Stimulated activated CD4-positive, alpha-beta T cell treated with anti-CD3 and anti-CD28 coated beads, Interleukin-2, amount 100 ng/mL, for 24 hours (primary cell): ENCODE measurements around the gene SCT.

ENCODE experiments used
- DNase-seq, 2 donors: peaks; one replicate each; pipeline ENCODE4 v3.0.0-alpha.2; 2020

SCT gene

DNA sequence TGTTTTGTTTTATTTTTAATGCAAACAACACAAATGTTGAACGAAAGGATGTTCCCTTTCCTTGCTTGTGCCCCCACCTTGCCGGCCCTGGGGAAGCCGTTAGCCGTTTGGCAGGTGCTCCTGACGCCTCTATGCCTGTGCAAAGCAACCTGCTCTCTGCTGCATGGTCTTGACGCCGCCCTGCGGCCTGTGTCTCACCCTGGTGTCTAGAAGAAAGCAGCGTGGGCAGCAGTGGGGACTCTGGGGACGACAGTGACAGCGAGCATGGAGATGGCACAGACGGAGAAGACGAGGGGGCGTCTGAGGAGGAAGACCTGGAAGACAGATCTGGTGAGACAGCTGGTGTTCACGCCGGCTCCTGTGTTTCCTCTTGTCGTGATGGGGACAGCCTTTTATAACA, 45.2 kb downstream of the SCT start:
- DNase-seq: no peak

DNA sequence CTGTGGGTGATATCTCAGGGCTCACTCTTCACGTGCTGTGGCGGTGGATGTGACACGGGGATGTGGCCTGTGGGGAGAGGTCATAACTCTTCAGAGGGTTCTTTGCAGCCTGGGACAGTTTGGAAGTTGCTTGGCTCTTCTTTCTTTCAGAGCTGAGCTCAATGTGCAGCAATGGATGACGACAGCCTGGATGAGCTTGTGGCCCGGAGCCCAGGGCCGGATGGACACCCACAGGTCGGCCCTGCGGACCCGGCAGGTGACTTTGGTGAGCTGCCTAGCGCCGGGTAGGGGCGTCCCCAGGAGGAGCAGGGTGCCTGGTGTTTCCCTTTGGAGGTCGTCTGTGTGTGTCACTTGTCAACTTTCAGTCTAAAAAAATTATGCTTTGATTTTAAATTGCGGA, 45.6 kb downstream of the SCT start:
- no peak for DNase-seq

DNA sequence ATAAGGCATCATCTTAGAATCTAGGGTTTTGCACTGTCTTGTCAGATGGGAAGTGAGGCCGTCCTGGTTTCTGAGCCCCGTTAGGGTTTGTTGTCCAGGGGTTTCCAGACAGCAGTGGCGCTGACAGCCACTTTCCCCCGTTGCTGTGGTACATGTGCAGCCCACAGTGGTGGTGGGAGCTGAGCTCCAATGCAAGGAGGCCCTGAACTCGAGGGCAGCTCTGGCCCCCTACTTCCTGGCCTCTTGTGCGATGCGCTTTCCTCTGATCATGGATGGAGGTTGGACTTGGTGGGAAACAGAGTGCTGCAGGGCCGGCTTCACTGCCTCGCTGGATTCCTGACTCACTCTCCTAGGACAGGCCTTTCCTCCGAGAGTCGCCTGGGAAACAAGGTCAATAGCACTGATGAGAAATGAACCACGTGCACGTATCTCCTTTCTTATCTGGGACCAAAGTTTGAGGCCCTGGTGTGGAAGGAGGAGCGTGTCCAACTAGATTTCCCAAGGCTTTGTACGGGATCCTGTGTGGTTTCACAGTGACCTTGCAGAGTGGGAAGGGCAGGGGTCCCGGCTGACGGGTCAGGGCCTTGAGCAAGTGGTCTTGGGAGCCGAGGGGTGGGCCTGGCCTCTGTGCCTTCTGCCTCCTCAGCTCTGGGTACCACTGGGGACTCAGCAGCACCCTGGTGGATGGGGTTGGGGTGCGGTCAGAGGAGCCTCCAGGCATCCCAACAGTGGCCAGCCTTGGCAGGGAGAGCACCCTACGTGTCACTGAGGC, 47.0 kb downstream of the SCT start:
- no peak for DNase-seq

DNA sequence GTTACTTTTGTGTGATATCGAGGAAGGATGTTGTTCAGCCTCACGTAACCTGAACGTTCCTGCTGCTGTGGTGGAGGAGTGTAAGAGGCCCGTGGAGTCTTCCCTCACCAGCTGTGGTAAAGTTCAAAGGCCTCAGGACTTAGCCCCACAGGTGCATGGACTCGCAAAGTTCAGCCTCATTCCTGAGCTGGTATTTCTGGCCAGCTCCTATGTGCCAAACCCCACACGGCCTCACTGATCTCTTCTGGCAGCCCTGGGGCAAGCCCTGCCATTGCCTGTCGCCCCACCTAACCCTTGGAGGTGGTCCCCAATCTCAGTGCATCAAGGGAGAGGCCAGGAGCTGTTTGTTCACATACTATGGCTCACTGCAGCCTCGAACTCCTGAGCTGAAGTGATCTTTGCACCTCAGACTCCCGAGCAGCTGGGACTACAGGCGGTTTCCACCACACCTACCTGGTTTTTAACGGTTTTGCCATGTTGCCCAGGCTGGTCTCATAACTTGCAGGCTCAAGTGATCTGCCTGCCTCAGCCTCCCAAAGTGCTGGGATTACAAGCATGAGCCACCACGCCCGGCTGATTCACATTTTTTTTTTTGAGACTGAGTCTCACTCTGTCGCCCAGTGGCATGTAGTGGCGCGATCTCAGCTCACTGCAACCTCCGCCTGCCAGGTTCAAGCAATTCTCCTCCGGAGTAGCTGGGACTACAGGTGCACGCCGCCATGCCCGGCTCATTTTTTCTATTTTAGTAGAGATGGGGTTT, 48.5 kb downstream of the SCT start:
- DNase-seq: no peak

DNA sequence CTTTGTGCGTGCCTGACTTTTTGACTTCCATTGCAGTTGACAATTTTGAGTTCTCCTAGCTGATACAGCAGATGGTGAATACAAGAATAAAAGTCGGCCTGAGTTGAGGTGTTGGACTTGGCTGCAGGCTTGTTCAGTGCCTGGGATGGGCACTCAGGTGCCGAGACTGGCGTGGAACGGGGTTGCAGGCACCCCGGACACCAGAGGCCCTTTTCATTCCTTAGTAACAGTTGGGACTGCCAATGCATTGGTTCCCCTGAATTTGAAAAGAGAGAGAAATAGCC, 49.4 kb downstream of the SCT start:
- no peak for DNase-seq

DNA sequence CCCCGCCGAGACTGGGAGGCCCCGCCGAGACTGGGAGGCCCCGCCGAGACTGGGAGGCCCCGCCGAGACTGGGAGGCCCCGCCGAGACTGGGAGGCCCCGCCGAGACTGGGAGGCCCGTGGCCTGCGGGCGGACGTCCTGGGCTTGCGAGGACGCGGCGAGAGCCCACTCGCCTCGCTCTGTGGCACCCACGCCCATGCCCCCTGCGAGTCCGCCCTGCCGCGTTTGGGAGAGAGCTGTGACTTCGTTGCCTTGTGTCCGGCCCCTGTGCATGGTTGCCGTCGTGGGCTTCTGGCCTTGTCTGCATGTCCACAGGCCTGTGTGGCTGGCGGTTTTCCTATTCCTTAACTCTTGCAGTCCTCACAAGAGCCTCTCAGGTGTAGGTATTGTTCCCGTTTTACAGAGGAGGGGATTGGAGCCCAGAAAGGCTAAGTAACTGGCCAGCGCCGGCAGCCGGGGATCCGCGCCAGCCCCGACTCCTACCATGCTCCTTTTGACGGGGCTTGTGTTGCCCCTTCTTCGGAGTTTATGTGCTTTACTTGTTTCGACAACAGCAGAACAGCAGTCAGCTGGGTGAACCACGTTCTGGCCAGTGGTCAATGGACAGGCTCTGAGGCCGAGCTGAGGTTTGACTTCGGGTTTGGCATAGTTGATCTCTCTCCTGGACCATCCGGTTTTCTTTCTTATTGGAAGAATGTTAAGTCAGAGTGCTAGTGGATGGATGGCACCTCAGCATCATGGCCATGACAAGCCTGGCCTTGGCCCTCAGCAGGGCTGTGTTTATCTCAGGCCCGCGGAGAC, 50.0 kb downstream of the SCT start:
- no peak for DNase-seq
